HFF-Myc (cell line): ENCODE data around the gene EDEM1.

ENCODE experiments used
- DNase-seq: peaks from one replicate; pipeline ENCODE4 v3.0.0-alpha.2; 2011; ENCODE audit warnings: low read depth; ENCODE audit errors: extremely low read depth
- H3K4me3 ChIP-seq: replicated peaks from 2 replicates; pipeline ENCODE4 v1.5.1; 2011; ENCODE audit warnings: low read depth, mild to moderate bottlenecking, control low read depth, low read length
- CTCF ChIP-seq: IDR thresholded peaks from 2 replicates; pipeline ENCODE4 v1.5.1; 2012; ENCODE audit warnings: mild to moderate bottlenecking, low read depth, low read length, control low read depth; ENCODE audit errors: missing control alignments

Gene EDEM1

GRCh38 chr3:5231074-5231473 is 43.6 kb downstream of the EDEM1 start:
- TF ChIP-seq CTCF: no peak
- DNase-seq: no peak

GRCh38 chr3:5231487-5231886 is 44.0 kb downstream of the EDEM1 start:
- no peak for DNase-seq
- no peak overlapping the region for H3K4me3 ChIP-seq
- TF ChIP-seq CTCF: no peak

More at GRCh38 chr3:5231074-5231473, 43.6 kb downstream of the EDEM1 start:
- H3K4me3 ChIP-seq: no peak overlapping the region

- DNase-seq: no peak
- no peak overlapping the region for H3K4me3 ChIP-seq
- TF ChIP-seq CTCF: peak; percentile 4
Observed at GRCh38 chr3:5232570-5232969, 45.1 kb downstream of the EDEM1 start.

- H3K4me3 ChIP-seq: no peak overlapping the region
- DNase-seq: no peak
- TF ChIP-seq CTCF: no peak
Observed at GRCh38 chr3:5233026-5233425, 45.5 kb downstream of the EDEM1 start.

- H3K4me3 ChIP-seq: no peak overlapping the region
- no peak for TF ChIP-seq CTCF
- no peak for DNase-seq
Observed at GRCh38 chr3:5235655-5236054, 48.1 kb downstream of the EDEM1 start.

- no peak for DNase-seq
- no peak for TF ChIP-seq CTCF
- H3K4me3 ChIP-seq: no peak overlapping the region
Observed at GRCh38 chr3:5238545-5238944, 51.0 kb downstream of the EDEM1 start.

GRCh38 chr3:5239602-5240001 is 52.1 kb downstream of the EDEM1 start:
- TF ChIP-seq CTCF: no peak
- DNase-seq: no peak

More at GRCh38 chr3:5239602-5240001, 52.1 kb downstream of the EDEM1 start:
- H3K4me3 ChIP-seq: no peak overlapping the region
